ENCODE measurements around the gene ANKRD34A. TPM values are rescaled to one million over a fixed set of nuclear protein-coding genes. Genes with fewer than 3 reads are reported as not detected.

ANKRD34A gene
- total and polyA plus RNA-seq, 8 donors: 0.73 to 1.3 (median 0.91) TPM

- peak; percentile 98 to 100 (median 99) for DNase-seq
- H3K9me3 ChIP-seq: no peaks in the 10 kb centered on the region
- no peaks in the 10 kb centered on the region for H3K27me3 ChIP-seq
- peaks cover 0 to 39% of the 10 kb centered on the region in 2 donors for H3K36me3 ChIP-seq
- H3K4me1 ChIP-seq: peaks cover 21 to 74% of the 10 kb centered on the region in 2 donors
- peak within 1 kb of the TSS; percentile 92 for H3K27ac ChIP-seq
- intact Hi-C loops (cut with DNase I): no loop called here
- no peak for TF ChIP-seq CTCF (IDR thresholded peaks at IDR 0.05)
- peak; percentile 90 for ATAC-seq
- H3K4me3 ChIP-seq: peak within 1 kb of the TSS; percentile 64 to 96
Measured at GRCh38 chr1:145996433-145997015, 32.1 kb upstream of the ANKRD34A start, which contains the start of gene TXNIP. Gene TXNIP (minus strand): TSS chr1:145996579. CDS start chr1:145996266, 313 bp downstream.

DNA sequence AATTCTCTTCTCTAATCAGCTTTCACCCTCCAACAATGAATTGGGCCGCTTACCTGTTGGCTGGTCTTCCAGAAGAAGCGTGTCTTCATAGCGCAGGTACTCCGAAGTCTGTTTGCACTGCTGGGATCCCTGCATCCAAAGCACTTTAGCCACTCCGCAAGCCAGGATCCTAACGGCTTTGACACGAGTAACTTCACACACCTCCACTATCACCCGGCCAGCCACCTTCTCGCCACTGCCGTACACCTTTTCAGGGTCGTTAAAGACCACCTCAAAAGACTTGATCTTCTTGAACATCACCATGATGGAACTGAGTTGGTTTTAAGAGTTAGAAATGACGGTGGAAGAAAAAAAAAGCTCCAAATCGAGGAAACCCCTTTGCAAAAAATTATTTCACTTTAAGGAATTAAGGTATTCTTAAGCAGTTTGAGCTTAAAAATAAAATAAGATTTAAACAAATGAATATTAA, 31.6 kb upstream of the ANKRD34A start:
- Histone ChIP-seq H3K27ac (peak overlapping the region; percentile 92), H3K9me3 (no peaks in the 10 kb centered on the region), H3K27me3 (no peaks in the 10 kb centered on the region), H3K4me3 (peak overlapping the region; percentile 64 to 96), H3K4me1 (peaks cover 21 to 75% of the 10 kb centered on the region in 2 donors), H3K36me3 (peaks cover 0 to 40% of the 10 kb centered on the region in 2 donors)
- peak in 1 of 4 donors; percentile 38 for DNase-seq
- peak; percentile 4 for ATAC-seq
- no peak for TF ChIP-seq CTCF (IDR thresholded peaks at IDR 0.05)
- intact Hi-C loops (cut with DNase I): no loop called here

DNA sequence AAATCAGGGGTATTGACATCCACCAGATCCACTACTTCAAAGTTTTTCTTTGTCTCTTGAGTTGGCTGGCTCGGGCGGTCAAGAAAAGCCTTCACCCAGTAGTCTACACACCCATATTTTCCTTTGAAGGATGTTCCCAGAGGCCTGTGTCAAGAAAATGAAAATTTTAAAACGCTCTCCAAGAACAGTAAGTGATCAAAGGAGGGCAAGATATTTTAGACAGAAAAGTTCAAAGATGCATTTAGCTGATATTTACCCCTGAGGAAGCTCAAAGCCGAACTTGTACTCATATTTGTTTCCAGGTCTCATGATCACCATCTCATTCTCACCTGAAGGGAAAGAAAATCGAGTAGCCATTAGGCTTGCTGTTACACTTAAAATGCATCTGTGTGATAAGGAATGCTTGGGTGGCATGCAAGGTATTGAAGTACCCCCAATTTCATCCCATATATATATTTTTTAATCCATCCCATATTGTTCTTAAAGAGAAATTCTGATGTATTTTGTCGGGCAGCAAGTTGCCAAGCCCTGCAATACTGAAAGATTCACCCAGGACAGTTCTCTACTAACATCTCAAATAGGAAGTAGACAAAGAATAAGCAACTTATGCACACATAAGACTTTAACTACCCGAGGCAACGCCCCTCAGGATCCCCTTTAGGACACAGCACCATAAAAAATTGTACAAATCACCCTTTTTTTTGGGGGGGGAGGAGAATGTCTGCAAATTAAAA, 30.9 kb upstream of the ANKRD34A start:
- peaks cover 0 to 40% of the 10 kb centered on the region in 2 donors for H3K36me3 ChIP-seq
- H3K9me3 ChIP-seq: no peaks in the 10 kb centered on the region
- no peak for ATAC-seq
- peak overlapping the region; percentile 64 to 96 for H3K4me3 ChIP-seq
- TF ChIP-seq CTCF (IDR thresholded peaks at IDR 0.05): no peak
- H3K27me3 ChIP-seq: no peaks in the 10 kb centered on the region
- DNase-seq: peak in 1 of 4 donors; percentile 25
- peaks cover 21 to 74% of the 10 kb centered on the region in 2 donors for H3K4me1 ChIP-seq
- peak overlapping the region; percentile 92 for H3K27ac ChIP-seq
- intact Hi-C loops (cut with DNase I): no loop called here

DNA sequence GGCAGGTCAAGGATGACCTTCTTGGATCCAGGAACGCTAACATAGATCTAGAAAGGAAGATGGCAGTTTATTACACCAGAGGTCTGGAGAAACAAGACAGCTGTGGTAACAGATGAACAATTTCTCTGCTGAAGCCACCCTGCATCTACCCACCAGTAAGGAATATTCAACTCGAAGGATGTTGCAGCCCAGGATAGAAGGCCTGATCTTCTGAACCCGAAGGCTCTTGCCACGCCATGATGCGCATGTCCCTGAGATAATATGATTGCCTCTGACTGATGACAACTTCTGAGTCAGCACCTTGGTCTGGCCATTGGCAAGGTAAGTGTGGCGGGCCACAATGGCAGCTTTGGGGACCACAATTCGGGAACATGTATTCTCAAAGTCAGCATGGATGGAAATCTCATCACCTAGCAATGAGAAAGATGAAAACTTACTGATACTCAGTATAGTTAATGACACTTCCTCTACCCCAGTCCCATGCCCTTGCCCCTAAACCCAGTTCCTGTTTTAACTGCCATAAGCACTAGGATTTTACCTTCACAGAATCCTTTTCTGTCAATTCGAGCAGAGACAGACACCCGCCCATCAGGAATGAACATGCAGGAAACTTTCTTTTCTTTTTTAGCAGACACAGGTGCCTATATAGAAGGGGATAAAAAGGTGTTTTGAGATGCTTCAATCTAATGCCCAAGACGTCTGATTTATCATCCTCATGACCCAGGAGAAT, 30.2 kb upstream of the ANKRD34A start:
- H3K4me3 ChIP-seq: peak overlapping the region; percentile 64 to 96
- ATAC-seq (no peak), DNase-seq (peak in 1 of 4 donors; percentile 33)
- H3K9me3 ChIP-seq: no peaks in the 10 kb centered on the region
- H3K4me1 ChIP-seq: peaks cover 18 to 74% of the 10 kb centered on the region in 2 donors
- intact Hi-C loops (cut with DNase I): no loop called here
- TF ChIP-seq CTCF (IDR thresholded peaks at IDR 0.05): no peak
- no peaks in the 10 kb centered on the region for H3K27me3 ChIP-seq
- peaks cover 0 to 40% of the 10 kb centered on the region in 2 donors for H3K36me3 ChIP-seq
- peak overlapping the region; percentile 92 for H3K27ac ChIP-seq

Measured in left lung (tissue), 10 donors.